Measurements from ENCODE around the gene UBE3A.
"Not testable (repeated sequence)": the region's sequence is repeated elsewhere in the genome, so short reads cannot be mapped to it uniquely, and the experiment has no call there.

Gene UBE3A

DNA sequence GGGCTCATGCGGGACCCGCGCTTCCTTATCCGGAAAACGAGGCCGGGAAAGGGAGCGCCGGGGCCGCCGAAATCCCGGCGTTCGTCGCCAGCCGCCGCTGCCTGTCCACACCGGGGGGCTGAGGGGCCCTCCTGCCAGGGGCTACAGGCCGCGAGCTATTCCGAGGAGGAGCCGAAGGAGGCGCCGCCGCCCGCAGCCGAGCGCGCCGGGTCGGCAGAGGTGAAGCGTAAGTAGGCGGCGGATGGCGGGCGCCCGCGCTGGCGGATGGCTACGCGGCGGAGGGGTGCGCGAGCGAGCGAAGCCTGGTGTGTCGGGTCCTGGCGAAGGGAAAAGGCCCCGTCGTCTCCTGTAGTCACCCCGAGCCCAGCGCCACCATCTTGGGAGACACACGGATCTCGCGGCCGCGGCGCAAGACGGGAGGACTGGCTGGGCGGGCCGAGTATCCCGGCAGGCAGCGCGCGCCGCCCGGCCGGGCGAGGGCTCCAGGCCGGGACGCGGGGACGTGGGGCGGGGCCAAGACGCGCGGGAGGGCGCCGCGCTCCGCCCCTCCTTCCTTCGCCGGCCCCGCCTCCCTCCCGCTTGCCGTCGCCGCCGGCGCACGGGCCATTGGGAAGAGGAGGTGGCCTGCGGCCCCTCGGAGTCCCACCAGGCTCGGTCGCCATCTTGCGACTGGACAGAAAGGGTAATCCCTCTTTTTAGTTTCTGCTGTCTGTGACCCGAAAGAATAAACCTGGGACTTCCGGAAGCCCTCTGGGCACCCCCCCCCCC lies at the start of gene UBE3A:
TSS of gene UBE3A (minus strand) at position 424 of the 768 bp plus-strand sequence. CDS start 29,917 bp downstream, outside the sequence.
- FAIRE-seq (peak; percentile 96), DNase-seq (ENCODE audit: insufficient read length, low spot score) (peak; percentile 56)

DNA sequence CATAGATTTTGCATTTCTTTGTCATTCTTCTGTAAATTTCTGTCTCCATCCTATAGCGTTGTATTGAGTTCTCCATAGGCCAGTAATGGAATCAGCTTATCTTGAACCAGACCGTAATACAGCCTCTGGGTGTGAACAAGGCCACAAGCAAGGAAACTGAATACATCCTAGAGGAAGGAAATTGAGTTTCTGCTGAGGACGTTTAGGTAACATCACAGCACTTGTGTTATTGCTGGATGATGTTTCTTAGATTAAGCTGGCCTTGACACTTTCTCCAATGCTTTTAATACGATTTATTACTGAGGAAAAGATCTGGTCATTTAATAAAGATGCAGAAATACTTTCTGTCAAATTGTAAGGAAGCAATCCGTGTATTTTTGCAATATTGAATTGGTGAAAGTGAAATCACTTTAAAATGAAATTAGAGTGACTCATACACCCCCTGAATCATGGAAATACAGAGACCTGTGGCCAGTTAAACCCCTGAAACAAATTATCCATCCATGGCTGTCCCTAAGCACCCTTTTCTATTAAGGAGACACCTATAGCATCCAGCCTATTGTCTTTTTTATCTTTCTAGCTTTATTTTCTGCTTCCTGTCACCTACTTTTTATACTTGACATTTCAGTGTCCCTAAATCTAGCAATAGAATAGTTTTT lies 48.5 kb upstream of the UBE3A start:
- DNase-seq (ENCODE audit: insufficient read length, low spot score) (no peak), FAIRE-seq (no peak)

DNA sequence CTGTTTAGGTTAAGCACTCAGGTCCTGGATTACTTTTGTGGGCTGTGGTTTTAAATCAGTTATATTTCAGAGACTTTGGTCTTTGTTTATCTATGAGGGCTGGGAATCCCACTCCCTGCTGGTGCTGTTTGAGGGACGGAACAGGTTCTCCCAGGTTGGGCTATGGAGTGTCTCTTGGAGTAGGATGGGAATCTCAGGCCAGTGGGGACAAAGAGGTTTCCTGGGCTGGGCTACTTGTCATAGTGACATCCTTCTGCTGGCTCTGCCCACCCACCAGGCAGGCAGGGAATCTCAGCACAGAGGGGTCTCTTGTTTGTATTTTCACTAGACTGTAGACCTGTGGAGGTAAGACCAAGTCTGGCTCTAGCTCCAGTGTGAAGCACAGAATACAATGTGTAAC lies 47.2 kb upstream of the UBE3A start:
- DNase-seq (ENCODE audit: insufficient read length, low spot score) (no peak), FAIRE-seq (no peak)

DNA sequence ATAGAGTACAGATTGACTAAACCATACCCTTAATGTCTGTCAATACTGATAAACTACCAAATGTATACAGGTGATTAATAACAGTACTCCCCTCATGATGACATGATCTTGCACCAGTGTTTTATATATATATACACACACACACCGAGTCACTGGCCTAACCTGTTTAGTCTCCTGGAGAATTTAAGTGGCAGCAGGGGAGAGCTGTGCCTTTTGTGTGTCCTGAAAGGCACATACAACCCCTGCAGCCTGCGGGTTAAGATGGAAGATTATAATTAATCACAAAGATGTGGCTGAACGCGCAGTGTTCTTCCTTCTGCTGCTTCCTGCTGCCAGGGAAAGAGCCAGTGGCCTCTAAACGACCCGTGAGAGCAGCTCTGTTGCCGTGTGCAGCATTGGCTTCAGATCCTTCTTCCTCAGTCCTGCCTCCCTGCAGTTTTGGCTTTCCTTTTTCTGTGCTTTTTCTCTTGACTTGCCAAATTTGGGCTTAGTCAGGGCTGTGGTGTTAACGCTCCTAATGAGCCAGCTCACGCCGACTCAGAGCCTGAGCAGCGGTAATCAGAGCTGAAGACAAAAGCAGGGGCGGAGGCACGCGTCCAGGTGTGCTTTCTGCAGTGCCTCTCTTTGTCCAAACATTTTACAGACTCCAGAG lies 42.5 kb upstream of the UBE3A start:
- no peak for DNase-seq (ENCODE audit: insufficient read length, low spot score)
- no peak for FAIRE-seq

DNA sequence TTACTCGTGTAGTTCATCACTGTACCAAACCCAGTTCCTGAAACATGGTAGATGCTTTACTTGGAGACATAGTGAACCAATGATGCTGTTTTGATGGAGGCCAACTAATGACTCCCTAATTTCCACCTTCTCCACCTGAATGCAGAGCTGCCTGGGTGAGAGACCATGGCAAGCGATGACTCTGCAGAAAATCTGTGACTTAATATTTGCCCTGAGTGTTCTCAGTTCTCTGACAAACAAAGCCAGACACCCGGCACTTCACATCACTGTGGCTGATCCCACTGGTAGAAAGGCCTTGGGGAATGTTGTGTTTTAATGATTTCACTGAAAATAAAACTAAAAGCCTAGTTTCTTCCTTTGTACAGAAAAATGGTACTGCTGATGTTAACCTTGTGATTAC lies 39.5 kb upstream of the UBE3A start:
- FAIRE-seq (no peak), DNase-seq (ENCODE audit: insufficient read length, low spot score) (no peak)

DNA sequence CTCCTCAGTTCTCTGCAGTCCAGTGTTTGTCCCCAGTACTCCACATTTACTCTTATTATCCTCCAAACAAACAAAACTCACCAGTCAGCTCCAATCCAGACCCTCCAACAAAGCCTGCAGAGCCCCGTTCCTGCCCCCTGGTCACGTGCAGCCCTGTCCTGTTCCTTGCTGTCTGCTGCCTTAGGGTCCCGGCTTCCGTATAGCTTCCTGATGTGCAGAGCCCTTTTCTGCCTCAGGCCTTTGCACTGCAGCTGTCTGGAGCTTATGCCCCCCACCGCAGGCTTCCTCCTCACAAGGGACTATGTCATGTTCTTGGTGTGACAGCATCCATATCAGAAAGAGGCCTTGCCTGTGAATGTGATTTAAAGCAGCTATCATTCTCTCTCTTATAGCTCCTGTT lies 39.0 kb upstream of the UBE3A start:
- FAIRE-seq (no peak), DNase-seq (ENCODE audit: insufficient read length, low spot score) (no peak)

DNA sequence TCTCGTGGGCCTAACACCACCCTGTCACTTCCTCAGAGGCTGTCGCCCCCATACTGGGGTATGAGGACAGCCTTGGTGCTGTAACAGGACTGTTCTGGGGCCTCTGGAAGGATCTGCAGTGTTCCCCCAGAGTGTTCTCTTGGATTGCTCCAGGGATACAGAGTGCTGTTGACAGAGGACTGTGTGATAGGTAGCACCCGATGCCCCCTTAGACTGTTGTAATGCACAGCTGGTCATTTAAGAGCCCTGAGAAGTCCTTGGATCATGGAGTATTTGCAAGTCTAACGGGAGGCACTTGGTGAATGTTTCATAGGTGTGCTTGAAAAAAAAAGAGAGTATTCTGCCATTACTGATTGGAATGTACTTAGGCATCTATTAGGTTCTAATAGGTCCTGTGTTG lies 35.4 kb upstream of the UBE3A start:
- DNase-seq (ENCODE audit: insufficient read length, low spot score) (no peak), FAIRE-seq (no peak)

DNA sequence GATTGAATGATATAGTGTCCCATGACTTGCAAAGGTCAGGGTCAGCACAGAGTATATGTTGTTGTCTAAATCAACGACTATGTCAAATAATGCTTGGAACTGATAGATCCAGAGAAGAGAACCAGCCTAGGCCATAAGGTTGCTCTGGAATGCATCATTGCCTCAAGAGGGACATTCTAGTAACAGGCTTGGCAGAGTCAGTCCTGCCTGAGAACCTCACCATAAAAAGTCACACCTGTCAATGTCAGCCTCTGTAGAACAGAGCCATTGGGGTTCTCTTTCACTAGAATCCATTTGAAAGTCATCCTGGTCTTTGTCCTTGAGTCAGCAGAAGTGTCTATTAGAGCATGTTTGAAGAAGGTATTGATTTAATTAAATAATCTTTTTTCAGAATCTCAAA lies 31.4 kb upstream of the UBE3A start:
- FAIRE-seq (no peak), DNase-seq (ENCODE audit: insufficient read length, low spot score) (no peak)

DNA sequence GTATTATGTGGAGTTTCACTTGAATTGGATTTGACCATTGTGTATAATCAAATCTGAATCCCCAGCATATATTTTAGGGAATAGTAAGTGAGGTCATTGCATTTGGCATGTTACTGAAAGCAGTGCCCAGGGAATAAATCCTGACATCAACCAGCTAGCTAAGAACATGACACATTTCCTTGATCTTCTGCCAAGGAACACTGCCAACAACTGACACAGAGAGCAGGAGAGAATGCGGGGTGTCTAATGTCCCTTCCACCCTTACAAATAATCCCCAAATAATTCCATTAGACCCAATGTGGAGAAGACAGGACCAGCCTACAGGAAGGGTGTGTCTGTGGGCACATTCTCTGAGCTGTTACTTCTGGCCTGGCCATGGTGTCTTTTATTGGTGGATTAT lies 30.6 kb upstream of the UBE3A start:
- no peak for DNase-seq (ENCODE audit: insufficient read length, low spot score)
- FAIRE-seq = no peak

DNA sequence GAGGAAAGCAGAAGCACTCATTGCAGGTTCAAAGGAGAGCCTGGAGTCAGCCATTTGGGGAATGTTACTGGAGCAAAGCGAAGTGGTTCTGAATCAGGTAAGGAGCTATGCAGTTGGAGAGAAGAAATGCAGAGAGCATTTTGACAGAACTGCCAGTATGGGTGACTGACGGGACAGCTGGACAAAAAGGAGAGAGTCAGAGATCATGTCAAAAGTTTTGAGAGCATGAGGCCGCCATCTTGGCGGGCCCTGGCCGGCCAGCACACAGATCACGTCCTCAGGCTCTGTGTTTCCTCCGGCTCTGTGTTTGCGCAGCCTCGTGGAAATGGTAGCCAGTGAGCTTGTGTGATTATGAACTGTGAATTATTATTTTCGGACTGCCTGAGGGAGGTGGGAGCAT lies 29.8 kb upstream of the UBE3A start:
- no peak for FAIRE-seq

DNA sequence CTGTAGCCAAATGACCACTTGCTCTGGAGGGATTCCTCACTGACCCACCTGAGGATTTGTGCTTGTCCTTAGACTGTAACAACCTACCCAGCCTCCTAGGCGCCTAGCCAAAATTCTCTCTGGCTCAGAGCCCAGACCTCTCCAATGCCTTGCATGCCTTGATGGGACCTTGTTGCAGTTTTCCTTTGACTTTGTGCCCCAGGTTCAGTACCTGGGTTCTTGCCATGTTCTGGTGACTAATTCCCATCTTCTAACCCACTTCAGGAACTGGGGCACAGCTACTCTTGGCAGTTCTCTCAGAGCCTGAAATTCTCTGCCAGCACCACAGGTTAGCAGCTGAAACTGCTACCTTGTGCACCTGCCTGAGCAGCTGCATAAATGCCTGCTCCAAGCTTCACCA lies 27.0 kb upstream of the UBE3A start:
- FAIRE-seq (no peak), DNase-seq (ENCODE audit: insufficient read length, low spot score) (no peak)

More for the DNA sequence above, 29.8 kb upstream of the UBE3A start:
- no peak for DNase-seq (ENCODE audit: insufficient read length, low spot score)

DNA sequence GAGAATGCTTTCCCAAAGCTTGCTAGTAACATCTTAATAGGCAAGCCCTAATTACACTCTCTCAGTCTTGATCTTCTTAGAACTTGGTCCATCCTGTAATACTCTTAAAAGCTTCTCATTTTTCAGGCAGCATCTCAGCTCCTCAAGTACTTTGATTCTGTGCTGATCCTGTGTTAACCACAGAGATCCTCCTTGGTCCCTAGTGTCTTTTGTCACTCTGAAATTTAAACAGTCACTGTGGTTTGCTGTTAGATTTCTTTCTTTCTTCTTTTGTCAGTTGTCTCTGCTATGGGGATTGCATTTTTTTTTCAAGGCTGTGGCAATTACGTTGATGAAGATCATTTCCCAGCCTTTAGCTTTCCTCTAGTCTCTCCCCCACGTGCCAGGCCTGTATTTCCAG lies 26.0 kb upstream of the UBE3A start:
- FAIRE-seq (no peak), DNase-seq (ENCODE audit: insufficient read length, low spot score) (no peak)

DNA sequence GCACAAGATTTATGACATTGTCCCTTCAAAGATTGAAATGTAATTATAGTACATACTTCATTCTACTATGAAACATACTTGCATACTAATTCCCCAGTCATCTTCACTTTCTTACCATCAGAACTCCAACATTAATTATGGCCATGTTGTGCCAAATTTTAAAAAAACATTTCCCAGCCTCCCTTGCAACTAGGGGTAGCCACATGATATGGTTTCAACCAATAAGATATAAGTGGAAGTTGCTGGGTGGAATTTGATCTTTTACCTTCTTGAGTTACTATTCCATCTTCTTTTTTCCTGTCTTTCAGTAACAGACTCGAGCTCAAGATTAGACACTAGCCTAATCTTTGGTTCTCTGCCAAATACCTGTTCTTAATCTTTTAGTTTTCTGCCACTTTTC lies 25.6 kb upstream of the UBE3A start:
- DNase-seq (ENCODE audit: insufficient read length, low spot score) = no peak
- no peak for FAIRE-seq

DNA sequence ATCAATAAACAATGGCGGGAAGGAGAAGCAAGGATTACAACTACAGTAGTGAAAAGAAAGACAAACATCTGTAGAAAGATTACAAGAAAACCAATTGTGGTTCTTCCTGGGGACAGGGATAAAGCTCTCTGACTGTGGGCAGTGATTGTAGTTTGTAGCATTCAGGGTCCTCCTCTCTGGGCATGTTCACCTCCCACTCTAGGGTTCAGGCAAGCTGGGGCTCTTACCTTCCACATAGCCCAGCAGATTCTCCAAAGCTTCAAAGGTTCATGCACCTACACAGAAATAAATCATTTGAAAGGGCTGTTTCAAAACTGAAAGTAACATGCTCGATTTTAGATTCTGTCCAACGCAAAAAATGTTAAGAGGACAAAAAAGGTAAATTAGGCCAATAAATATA lies 17.4 kb upstream of the UBE3A start:
- no peak for FAIRE-seq

DNA sequence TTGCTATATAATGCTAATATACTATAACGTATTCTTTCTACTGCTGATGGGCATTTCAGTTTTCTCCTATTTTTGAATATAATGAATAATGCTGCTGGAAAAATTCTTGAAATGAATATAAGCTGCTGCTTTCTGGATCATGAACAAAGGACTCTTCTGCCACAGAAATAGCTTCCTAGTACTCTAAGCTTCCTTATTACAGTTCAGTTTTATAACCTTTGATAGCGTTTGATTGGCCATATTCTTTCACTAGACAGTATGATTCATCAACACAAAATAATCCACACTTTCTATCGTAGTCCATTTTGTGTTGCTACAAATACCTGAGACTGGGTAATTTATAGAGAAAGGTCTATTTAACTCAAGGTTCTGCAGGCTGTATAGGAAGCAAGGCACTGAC lies 16.4 kb upstream of the UBE3A start:
- no peak for FAIRE-seq
- DNase-seq (ENCODE audit: insufficient read length, low spot score) = no peak

More for the DNA sequence above, 17.4 kb upstream of the UBE3A start:
- no peak for DNase-seq (ENCODE audit: insufficient read length, low spot score)

DNA sequence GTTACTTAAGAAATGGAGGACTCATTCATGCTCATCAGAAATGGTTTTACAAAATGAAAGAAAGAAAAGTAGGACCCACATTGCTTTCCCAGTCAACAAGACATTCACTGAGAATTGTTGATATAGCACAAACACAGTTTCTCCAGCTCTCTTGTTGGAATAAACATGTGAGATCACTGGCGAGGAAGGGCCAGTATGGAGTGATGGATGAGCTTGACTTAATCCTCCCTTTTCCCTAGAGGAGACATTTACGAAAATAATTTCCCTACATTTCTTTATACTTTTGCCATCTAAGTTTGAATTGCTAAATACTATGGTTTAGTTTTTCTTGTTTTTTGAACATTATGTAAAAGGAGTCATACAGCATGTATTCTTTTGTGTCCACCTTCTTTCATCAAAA lies 15.9 kb upstream of the UBE3A start:
- DNase-seq (ENCODE audit: insufficient read length, low spot score) (no peak), FAIRE-seq (no peak)

DNA sequence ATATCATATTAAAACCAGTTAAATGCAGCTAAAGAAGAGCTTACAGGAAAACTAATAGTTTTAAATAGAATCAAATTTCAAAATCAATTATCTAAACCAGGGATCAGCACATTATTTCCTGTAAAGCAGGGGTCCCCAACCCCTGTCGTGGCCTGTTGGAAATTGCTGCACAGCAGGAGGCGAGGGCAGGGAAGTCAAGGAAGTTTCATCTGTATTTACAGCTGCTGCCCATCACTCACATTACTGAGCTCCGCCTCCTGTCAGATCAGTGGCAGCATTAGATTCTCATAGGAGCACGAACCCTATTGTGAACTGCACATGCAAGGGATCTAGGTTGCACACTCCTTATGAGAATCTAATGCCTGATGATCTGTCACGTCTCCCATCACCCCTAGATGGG lies 14.4 kb upstream of the UBE3A start:
- not testable (repeated sequence) for FAIRE-seq; DNase-seq (ENCODE audit: insufficient read length, low spot score)

DNA sequence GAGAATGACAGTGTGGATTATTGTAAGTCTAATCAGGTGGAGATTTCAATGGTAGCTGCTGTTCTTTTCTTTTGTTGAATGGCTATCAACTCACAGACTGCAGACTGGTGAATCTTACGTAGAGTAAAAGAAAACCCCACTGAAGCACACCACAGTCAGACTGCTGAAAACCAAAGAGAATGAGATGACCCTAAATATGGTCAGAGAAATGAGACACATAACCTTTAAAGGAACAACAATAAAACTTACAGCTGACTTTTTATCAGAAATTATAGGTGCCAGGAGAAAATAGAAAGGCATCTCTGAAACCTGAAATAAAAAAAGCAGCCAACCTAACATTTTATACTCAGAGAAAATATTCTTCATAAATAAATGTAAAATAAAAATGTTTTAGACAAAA lies 12.7 kb upstream of the UBE3A start:
- FAIRE-seq (no peak), DNase-seq (ENCODE audit: insufficient read length, low spot score) (no peak)

DNA sequence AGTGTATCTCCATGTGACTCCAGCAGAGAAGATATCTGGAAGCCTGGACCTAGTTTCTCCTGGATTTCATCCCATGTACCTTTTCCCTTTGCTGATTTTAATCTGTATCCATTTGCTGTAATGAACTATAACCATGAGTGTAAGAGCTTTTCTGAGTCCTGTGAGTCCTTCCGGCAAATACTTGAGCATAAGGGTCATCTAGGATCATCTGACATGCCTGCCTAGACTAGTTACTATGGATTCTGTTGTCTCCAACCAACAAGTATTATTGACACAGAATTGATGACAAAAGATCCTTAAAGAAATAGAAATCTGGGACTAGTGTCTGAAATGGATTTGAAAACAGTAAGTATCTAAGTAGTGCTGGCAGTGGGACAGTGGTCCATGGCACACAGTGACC lies 11.3 kb upstream of the UBE3A start:
- FAIRE-seq (no peak), DNase-seq (ENCODE audit: insufficient read length, low spot score) (no peak)

DNA sequence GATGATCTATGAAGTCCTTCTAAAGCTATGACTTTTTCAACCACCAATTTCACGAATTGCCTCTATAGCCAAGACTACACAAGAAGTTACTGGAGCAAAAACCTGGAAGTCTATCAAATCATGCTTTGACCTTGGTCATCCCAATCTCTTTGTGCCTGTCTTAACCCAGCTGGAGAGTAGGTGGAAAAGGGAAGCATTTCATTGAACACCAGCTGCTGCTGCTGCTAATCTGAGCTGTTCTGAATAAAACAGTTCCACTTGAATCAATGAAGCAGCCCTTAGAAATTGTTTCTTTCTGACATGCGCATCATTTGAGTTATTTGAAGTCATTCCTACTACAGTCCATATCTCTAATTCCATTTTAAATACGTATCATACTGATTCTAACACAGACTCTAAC lies 7.3 kb upstream of the UBE3A start:
- FAIRE-seq (no peak), DNase-seq (ENCODE audit: insufficient read length, low spot score) (no peak)

DNA sequence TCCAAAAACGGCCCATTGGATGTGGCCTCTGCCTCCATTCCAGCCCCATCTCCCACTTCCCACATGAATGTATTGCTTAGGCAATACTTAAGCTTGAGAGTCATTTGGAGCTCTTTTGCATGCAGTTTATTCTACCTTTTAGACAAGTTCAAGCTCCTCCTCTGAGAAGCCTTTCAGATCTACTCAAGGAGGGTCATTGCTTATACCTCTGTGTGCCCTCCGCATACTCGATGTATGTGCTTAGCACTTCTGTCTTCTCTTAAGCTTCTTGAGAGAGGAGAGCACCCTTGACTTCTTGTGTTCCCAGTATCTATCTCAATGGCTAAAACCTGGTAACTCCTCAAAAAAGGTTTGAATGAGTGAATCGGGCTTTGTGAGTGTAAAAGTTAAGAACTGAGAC lies 6.6 kb upstream of the UBE3A start:
- FAIRE-seq = no peak

DNA sequence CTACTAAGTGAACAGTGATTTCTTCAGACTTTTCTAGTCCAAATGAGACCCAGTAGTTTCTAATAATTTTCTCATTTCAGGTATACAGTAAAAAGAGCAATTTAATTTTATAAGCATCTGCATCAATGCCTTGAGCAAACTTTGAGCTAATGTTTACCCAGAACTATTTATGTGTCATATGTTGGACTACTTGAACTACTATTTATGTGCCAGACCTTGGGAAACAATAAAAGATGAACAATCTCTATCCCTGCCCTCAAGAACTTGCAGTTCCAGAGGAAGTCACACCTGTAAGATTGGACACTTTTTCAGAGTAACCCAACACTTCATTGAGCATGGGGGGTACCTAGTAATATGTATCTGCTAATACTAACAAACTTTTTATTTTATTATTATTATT lies 2.3 kb upstream of the UBE3A start:
- DNase-seq (ENCODE audit: insufficient read length, low spot score) = no peak
- no peak for FAIRE-seq

More for the DNA sequence above, 6.6 kb upstream of the UBE3A start:
- DNase-seq (ENCODE audit: insufficient read length, low spot score) = no peak
